Suprapubic skin (tissue), 3 donors: ENCODE measurements around the gene NFKBIE.

Experiments
- EP300 ChIP-seq: sonication (generic); formaldehyde crosslinking; IDR thresholded peaks from one replicate; pipeline ENCODE4 v1.6.1; 2017; ENCODE audit warnings: antibody characterized with exemption
- POLR2A ChIP-seq, 2 donors: fragments of 450-650 bp; IDR thresholded peaks; one replicate each; pipeline ENCODE4 v1.6.1; 2017; ENCODE audit warnings: antibody characterized with exemption in 2 of 2, mild to moderate bottlenecking in 2 of 2, moderate library complexity in 2 of 2
- TF ChIP-seq, protein P1 (sequence below), 2 donors: fragments of 200-600 bp in 1 of 2; fragments of 450-650 bp in 1 of 2; sonication (generic) in 1 of 2; IDR thresholded peaks; one replicate each; pipeline ENCODE4 v1.5.1; 2016 to 2019; ENCODE audit warnings: antibody characterized with exemption in 2 of 2, mild to moderate bottlenecking in 1 of 2, moderate library complexity in 1 of 2

DNA sequence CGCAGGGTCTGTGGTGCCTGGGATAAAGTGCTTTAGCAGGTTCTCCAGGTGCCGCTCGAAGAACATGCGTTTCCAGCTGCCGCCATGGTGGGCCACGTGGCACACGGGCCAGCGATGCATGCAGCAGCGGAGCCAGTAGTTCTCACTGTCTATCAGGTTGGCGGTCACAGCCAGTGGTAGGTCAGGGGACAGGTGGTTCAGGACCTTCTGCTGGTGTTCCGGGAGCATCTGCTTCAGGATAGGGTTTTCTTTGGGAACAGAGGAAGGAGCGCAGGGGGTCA is 20.9 kb upstream of the NFKBIE start:
- no peak for TF ChIP-seq EP300
- TF ChIP-seq POLR2A (IDR thresholded peaks at IDR 0.05) = no peak
- TF ChIP-seq, protein P1, sequence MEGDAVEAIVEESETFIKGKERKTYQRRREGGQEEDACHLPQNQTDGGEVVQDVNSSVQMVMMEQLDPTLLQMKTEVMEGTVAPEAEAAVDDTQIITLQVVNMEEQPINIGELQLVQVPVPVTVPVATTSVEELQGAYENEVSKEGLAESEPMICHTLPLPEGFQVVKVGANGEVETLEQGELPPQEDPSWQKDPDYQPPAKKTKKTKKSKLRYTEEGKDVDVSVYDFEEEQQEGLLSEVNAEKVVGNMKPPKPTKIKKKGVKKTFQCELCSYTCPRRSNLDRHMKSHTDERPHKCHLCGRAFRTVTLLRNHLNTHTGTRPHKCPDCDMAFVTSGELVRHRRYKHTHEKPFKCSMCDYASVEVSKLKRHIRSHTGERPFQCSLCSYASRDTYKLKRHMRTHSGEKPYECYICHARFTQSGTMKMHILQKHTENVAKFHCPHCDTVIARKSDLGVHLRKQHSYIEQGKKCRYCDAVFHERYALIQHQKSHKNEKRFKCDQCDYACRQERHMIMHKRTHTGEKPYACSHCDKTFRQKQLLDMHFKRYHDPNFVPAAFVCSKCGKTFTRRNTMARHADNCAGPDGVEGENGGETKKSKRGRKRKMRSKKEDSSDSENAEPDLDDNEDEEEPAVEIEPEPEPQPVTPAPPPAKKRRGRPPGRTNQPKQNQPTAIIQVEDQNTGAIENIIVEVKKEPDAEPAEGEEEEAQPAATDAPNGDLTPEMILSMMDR (IDR thresholded peaks at IDR 0.05) = no peak
